Measurements from ENCODE around the gene THBS1.

DNA sequence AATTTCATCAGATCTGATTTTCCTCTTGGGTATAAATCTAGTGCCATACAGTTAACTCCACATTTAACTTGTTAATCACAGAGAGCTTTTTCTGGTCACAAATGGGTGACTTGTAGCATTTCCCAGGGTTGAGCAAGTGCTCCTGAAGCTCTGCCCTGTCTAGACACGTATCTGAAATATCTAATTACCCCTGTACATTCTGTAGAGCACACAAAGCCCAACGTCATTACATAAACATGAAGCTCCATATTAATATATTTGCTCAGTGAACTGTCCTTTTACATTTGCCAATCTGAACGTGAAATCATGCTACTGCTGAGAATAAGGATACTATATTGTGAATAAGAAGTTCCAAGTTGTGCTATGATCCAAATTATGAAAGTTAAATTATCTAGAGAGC is 49.0 kb downstream of the THBS1 start:
- TF ChIP-seq POLR2A (IDR thresholded peaks at IDR 0.05) (no peak), POLR2AphosphoS5 (IDR thresholded peaks at IDR 0.05; ENCODE audit: insufficient read depth in 1 of 2, low read depth in 1 of 2) (no peak)
- TF ChIP-seq, protein P1, sequence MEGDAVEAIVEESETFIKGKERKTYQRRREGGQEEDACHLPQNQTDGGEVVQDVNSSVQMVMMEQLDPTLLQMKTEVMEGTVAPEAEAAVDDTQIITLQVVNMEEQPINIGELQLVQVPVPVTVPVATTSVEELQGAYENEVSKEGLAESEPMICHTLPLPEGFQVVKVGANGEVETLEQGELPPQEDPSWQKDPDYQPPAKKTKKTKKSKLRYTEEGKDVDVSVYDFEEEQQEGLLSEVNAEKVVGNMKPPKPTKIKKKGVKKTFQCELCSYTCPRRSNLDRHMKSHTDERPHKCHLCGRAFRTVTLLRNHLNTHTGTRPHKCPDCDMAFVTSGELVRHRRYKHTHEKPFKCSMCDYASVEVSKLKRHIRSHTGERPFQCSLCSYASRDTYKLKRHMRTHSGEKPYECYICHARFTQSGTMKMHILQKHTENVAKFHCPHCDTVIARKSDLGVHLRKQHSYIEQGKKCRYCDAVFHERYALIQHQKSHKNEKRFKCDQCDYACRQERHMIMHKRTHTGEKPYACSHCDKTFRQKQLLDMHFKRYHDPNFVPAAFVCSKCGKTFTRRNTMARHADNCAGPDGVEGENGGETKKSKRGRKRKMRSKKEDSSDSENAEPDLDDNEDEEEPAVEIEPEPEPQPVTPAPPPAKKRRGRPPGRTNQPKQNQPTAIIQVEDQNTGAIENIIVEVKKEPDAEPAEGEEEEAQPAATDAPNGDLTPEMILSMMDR (IDR thresholded peaks at IDR 0.05): no peak

All from vagina (tissue), 2 donors.